Psoas muscle (tissue), 8 donors: ENCODE results near the gene TXNRD1. TPM values are rescaled to one million over a fixed set of nuclear protein-coding genes. Genes with fewer than 3 reads are reported as not detected.

Experiments used
- ATAC-seq, 4 donors: fragments of 200-7000 bp; cut with Tn5 transposase; one replicate each; pipeline ENCODE4 v1.9.1; 2020; ENCODE audit warnings: moderate library complexity in 3 of 4, mild to moderate bottlenecking in 2 of 4
- DNase-seq, 2 donors: peaks; one replicate each; pipeline ENCODE4 v3.0.0-alpha.2; 2020
- H3K27ac ChIP-seq: fragments of 200-600 bp; one replicate; pipeline ENCODE4 v1.8.0; 2022
- H3K27me3 ChIP-seq, 3 donors: fragments of 200-600 bp in 1 of 3; one replicate each; pipeline versions ENCODE4 v1.6.1 to v1.8.0; 2013 to 2022; ENCODE audit warnings: low read length in 2 of 3, mild to moderate bottlenecking in 2 of 3, moderate library complexity in 1 of 3; ENCODE audit not compliant: insufficient read depth in 3 of 3
- H3K36me3 ChIP-seq, 2 donors: fragments of 200-600 bp in 1 of 2; one replicate each; pipeline versions ENCODE4 v1.6.1 to v1.8.0; 2013 to 2022; ENCODE audit warnings: low read depth in 1 of 2, mild to moderate bottlenecking in 1 of 2, moderate library complexity in 1 of 2; ENCODE audit not compliant: insufficient read depth in 1 of 2
- H3K4me1 ChIP-seq: fragments of 200-600 bp; one replicate; pipeline ENCODE4 v1.8.0; 2022
- H3K4me3 ChIP-seq: fragments of 200-600 bp; one replicate; pipeline ENCODE4 v1.8.0; 2022; ENCODE audit warnings: mild to moderate bottlenecking
- H3K9me3 ChIP-seq: fragments of 200-600 bp; one replicate; pipeline ENCODE4 v1.8.0; 2022
- CTCF ChIP-seq: fragments of 200-600 bp; IDR thresholded peaks from one replicate; pipeline ENCODE4 v1.8.0; 2022; ENCODE audit warnings: antibody characterized with exemption
- WGBS, 3 donors: extraction: QIAGEN DNeasy Blood & Tissue Kit; methylation state at CpG; one replicate each; pipeline versions ENCODE4 v1.1.6 to v1.1.7; 2013; 5-methylcytosine and 5-hydroxymethylcytosine counted together
- intact Hi-C, 2 donors: fragments of 100-400 bp; cut with DNase I; formaldehyde crosslinking; loops; one replicate each; pipeline versions ENCODE4 v1.11.0 to v1.14.2; 2022
- polyA plus RNA-seq, 3 donors: library from polyadenylated mRNA; stranded (reverse); fragments of 200-250 nt; gene quantifications; one replicate each; pipeline ENCODE4 v1.2.3, GENCODE V29; 2013
- total RNA-seq, 4 donors: library from RNA; stranded (reverse); fragmentation: NEBNext Ultra II Directional in 2 of 4; extraction: Animal tissue kit (Norgen Biotek cat#: 25700) in 2 of 4; gene quantifications; one replicate each; pipeline versions ENCODE4 v1.2.1 to v1.2.4, GENCODE V29; 2021 to 2023
- donor health status: healthy with polysubstance abuse.
- donor health status: DM: no; HTN: no; CAD: no; lungs with moderate emphysema.
- donor health status: Bipolar disorder and iron deficiency.
- donor health status: healthy.
- donor health status: DM: yes; HTN: yes; CAD: no.
- donor health status: DM: no; HTN: no; CAD: no.
- donor health status: DM: no; HTN: no; CAD: no.
- donor health status: DM: yes; HTN: yes; CAD: no.

The TXNRD1 gene
- total and polyA plus RNA-seq, 7 donors = 46.0 to 249 (median 110) TPM

DNA sequence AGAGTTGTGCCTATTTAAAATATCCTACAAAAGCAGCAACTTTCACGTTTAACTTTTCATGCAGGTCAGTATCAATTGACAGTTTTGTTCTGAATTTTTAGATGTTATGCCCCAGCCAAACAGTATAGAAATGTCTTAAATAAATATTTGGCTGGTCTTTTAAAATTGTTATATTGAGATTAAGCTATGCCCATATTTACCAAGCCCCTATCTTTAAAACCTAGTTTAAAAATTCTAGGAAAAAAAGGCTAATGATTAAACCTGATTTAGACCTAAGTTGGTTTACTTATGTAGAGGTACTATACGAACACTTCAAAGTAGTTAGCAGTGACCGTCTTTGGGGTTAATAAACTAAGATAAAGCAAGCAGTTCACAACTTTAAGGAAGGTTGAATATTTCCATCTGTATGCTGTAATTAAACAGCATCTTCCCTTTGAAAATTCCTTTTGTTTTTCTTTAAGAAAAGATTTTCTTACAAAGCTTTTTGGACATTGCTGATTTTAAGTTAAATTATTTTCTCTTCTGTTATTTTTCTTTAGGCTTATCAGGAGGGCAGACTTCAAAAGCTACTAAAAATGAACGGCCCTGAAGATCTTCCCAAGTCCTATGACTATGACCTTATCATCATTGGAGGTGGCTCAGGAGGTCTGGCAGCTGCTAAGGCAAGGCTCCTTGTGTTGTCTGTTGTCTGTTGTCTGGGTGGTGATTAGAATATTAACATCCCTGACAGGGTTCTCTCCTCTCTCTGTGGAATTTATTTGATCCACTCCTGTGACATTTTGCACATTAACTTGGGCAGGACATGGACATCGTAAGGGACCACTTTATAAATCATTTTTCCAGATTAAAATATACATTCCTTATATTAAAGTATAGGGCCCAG lies 95.4 kb downstream of the TXNRD1 start:
- Histone ChIP-seq H3K27me3 (no peaks in the 10 kb centered on the region), H3K36me3 (peaks cover 9 to 61% of the 10 kb centered on the region in 2 donors), H3K27ac (no peak overlapping the region), H3K4me3 (no peak overlapping the region), H3K4me1 (peaks cover 18% of the 10 kb centered on the region), H3K9me3 (no peaks in the 10 kb centered on the region)
- ATAC-seq = no peak
- no peak for TF ChIP-seq CTCF
- 89 to 96% (median 92%) methylated on average over 5 of the region's 5 CpGs for WGBS, 3 donors
- intact Hi-C loops = loop anchor here (10.0 kb wide), 2 partner anchors 814 to 834 kb away; no protein-coding TSS in a partner anchor
- DNase-seq = no peak

DNA sequence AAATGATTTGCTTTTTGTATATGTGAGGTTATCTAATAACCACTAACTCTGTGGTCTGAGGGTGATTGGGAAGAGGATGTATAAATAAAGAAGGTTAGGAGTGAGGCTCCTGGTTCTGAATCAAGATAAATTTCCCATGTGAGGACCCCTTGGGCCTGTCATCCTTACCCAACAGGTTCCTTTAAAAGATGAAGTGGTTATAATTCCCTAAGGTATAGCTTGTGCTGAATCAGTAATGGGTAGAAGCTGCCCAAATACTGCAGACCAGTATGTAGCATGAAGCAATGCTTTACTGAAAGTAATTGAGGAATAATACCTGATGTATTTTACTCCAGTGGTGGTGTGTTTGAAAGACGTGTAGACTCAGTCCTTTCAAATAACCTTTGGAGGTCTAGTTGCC lies 96.6 kb downstream of the TXNRD1 start:
- Histone ChIP-seq H3K4me1 (peaks cover 6% of the 10 kb centered on the region), H3K27me3 (no peaks in the 10 kb centered on the region), H3K9me3 (no peaks in the 10 kb centered on the region), H3K36me3 (peaks cover 11 to 73% of the 10 kb centered on the region in 2 donors), H3K27ac (no peak overlapping the region), H3K4me3 (no peak overlapping the region)
- ATAC-seq (no peak), DNase-seq (no peak)
- TF ChIP-seq CTCF = no peak
- WGBS, 3 donors = 91 to 97% (median 93%) methylated on average over 1 of the region's 1 CpG
- intact Hi-C loops = loop anchor here (10.0 kb wide), 2 partner anchors 813 to 833 kb away; no protein-coding TSS in a partner anchor

- Histone ChIP-seq H3K36me3 (peaks cover 11 to 78% of the 10 kb centered on the region in 2 donors), H3K27ac (no peak overlapping the region), H3K9me3 (no peaks in the 10 kb centered on the region), H3K4me3 (no peak overlapping the region), H3K4me1 (peaks cover 1% of the 10 kb centered on the region), H3K27me3 (no peaks in the 10 kb centered on the region)
- WGBS, 3 donors = 98 to 100% (median 99%) methylated on average over 1 of the region's 1 CpG
- intact Hi-C loops = loop anchor here (10.0 kb wide), 2 partner anchors 812 to 832 kb away; no protein-coding TSS in a partner anchor
- DNase-seq (no peak), ATAC-seq (no peak)
- no peak for TF ChIP-seq CTCF
These were observed 97.1 kb downstream of the TXNRD1 start for GRCh38 chr12:104312654-104313053.

GRCh38 chr12:104313568-104314241 lies 98.1 kb downstream of the TXNRD1 start:
- no peaks in the 10 kb centered on the region for H3K4me1 ChIP-seq
- H3K36me3 ChIP-seq = peaks cover 11 to 88% of the 10 kb centered on the region in 2 donors
- ATAC-seq (no peak), DNase-seq (no peak)
- H3K27ac ChIP-seq = peak overlapping the region; percentile 42
- no peak for TF ChIP-seq CTCF
- H3K27me3 ChIP-seq = no peaks in the 10 kb centered on the region
- intact Hi-C loops = loop anchor here (10.0 kb wide), 2 partner anchors 811 to 831 kb away; no protein-coding TSS in a partner anchor
- 70 to 83% (median 73%) methylated on average over 4 of the region's 4 CpGs for WGBS, 3 donors
- no peaks in the 10 kb centered on the region for H3K9me3 ChIP-seq
- H3K4me3 ChIP-seq = no peak overlapping the region
